CD4-positive, CD25-positive, alpha-beta regulatory T cell (primary cell): ENCODE results near the gene KPNB1. TPM values are rescaled to one million over a fixed set of nuclear protein-coding genes. Genes with fewer than 3 reads are reported as not detected.
A peak's percentile ranks its signal among the peaks of the same experiment; 100 is the strongest.

ENCODE experiments used
- ATAC-seq, 2 donors: fragments of 150-1000 bp; cut with Tn5 transposase; one replicate each; pipeline ENCODE4 v1.10.0; 2021; ENCODE audit warnings: low read depth in 2 of 2, moderate number of reproducible peaks in 2 of 2, moderate library complexity in 1 of 2
- DNase-seq, 3 donors: peaks; one replicate each; pipeline versions ENCODE4 v3.0.0 to v3.0.0-alpha.2; 2012 to 2022; ENCODE audit warnings: mixed read lengths in 1 of 3
- H3K27ac ChIP-seq: one replicate; pipeline ENCODE4 v1.7.0; 2013; ENCODE audit warnings: mild to moderate bottlenecking, low read length; ENCODE audit not compliant: insufficient read depth, poor library complexity, severe bottlenecking
- H3K27me3 ChIP-seq: one replicate; pipeline ENCODE4 v1.7.0; 2013; ENCODE audit warnings: low read length; ENCODE audit not compliant: control insufficient read depth, insufficient read depth
- H3K36me3 ChIP-seq: one replicate; pipeline ENCODE4 v1.7.0; 2013; ENCODE audit warnings: mild to moderate bottlenecking, low read length, moderate library complexity; ENCODE audit not compliant: control insufficient read depth, insufficient read depth
- H3K4me1 ChIP-seq: 2 replicates; pipeline ENCODE4 v1.7.0; 2013; ENCODE audit warnings: mild to moderate bottlenecking, low read length; ENCODE audit not compliant: insufficient read depth, control insufficient read depth, poor library complexity, severe bottlenecking
- H3K4me3 ChIP-seq: one replicate; pipeline ENCODE4 v1.7.0; 2013; ENCODE audit warnings: low read depth, mild to moderate bottlenecking, low read length, moderate library complexity
- H3K9me3 ChIP-seq, 2 experiments: 1 replicate in 1 of 2; 2 replicates in 1 of 2; pipeline ENCODE4 v1.7.0; 2013; ENCODE audit warnings: low read length in 2 of 2, mild to moderate bottlenecking in 1 of 2, moderate library complexity in 1 of 2; ENCODE audit not compliant: control insufficient read depth in 2 of 2
- H3K27ac Mint-ChIP-seq, 3 donors: one replicate each; pipeline ENCODE4 v1.8.0; 2020 to 2022; ENCODE audit warnings: mild to moderate bottlenecking in 3 of 3, mixed read lengths in 3 of 3, moderate library complexity in 2 of 3
- H3K27me3 Mint-ChIP-seq: one replicate; pipeline ENCODE4 v1.8.0; 2022; ENCODE audit warnings: mild to moderate bottlenecking, mixed read lengths
- H3K36me3 Mint-ChIP-seq: one replicate; pipeline ENCODE4 v1.8.0; 2020; ENCODE audit warnings: mixed read lengths
- H3K4me1 Mint-ChIP-seq, 4 donors: one replicate each; pipeline ENCODE4 v1.8.0; 2020 to 2022; ENCODE audit warnings: mixed read lengths in 4 of 4, mild to moderate bottlenecking in 1 of 4
- H3K4me3 Mint-ChIP-seq, 4 donors: one replicate each; pipeline ENCODE4 v1.8.0; 2020 to 2022; ENCODE audit warnings: mild to moderate bottlenecking in 4 of 4, mixed read lengths in 4 of 4, moderate library complexity in 3 of 4
- H3K9me3 Mint-ChIP-seq, 7 donors: one replicate each; pipeline ENCODE4 v1.8.0; 2020 to 2022; ENCODE audit warnings: mixed read lengths in 7 of 7, mild to moderate bottlenecking in 3 of 7, moderate library complexity in 2 of 7
- polyA plus RNA-seq, 4 donors: library from polyadenylated mRNA; unstranded; fragments of 300-500 nt; fragmentation: Illumina TruSeq; gene quantifications; one replicate each; pipeline ENCODE4 v1.2.3, GENCODE V29; 2021
- total RNA-seq: library from RNA; stranded (reverse); gene quantifications from one replicate; pipeline ENCODE4 v1.2.3, GENCODE V29; 2022

Gene KPNB1
- total and polyA plus RNA-seq, 5 donors from 2014 or later = 20.4 to 242 (median 24.7) TPM

- Mint-ChIP-seq H3K27ac (peak overlapping the region; percentile 61 to 92 (median 80)), H3K27me3 (no peaks in the 10 kb centered on the region), H3K36me3 (peaks cover 4% of the 10 kb centered on the region), H3K9me3 (peaks cover 0 to 1% (median 0%) of the 10 kb centered on the region in 7 donors), H3K4me3 (peak overlapping the region in 3 of 4 donors; percentile 34 to 83 (median 73)), H3K4me1 (peaks cover 13 to 64% (median 46%) of the 10 kb centered on the region in 4 donors)
- Histone ChIP-seq H3K27ac (no peak overlapping the region), H3K9me3 (no peaks in the 10 kb centered on the region), H3K4me3 (no peak overlapping the region), H3K36me3 (no peaks in the 10 kb centered on the region), H3K4me1 (peaks cover 63% of the 10 kb centered on the region), H3K27me3 (no peaks in the 10 kb centered on the region)
- ATAC-seq (peak; percentile 18 to 31), DNase-seq (peak in 1 of 3 donors; percentile 50)
Observed at GRCh38 chr17:47705536-47706530, 56.1 kb downstream of the KPNB1 start.

GRCh38 chr17:47707056-47707804 is 57.5 kb downstream of the KPNB1 start:
- ATAC-seq (no peak), DNase-seq (no peak)
- Mint-ChIP-seq H3K27ac (peak overlapping the region in 2 of 3 donors; percentile 61 to 92), H3K4me3 (peak overlapping the region in 2 of 4 donors; percentile 14 to 83), H3K27me3 (no peaks in the 10 kb centered on the region), H3K36me3 (peaks cover 4% of the 10 kb centered on the region), H3K9me3 (peaks cover 0 to 1% (median 0%) of the 10 kb centered on the region in 7 donors), H3K4me1 (peaks cover 13 to 53% (median 41%) of the 10 kb centered on the region in 4 donors)
- Histone ChIP-seq H3K4me1 (peaks cover 57% of the 10 kb centered on the region), H3K4me3 (no peak overlapping the region), H3K27me3 (no peaks in the 10 kb centered on the region), H3K27ac (peak overlapping the region; percentile 6), H3K36me3 (no peaks in the 10 kb centered on the region), H3K9me3 (no peaks in the 10 kb centered on the region)

DNA sequence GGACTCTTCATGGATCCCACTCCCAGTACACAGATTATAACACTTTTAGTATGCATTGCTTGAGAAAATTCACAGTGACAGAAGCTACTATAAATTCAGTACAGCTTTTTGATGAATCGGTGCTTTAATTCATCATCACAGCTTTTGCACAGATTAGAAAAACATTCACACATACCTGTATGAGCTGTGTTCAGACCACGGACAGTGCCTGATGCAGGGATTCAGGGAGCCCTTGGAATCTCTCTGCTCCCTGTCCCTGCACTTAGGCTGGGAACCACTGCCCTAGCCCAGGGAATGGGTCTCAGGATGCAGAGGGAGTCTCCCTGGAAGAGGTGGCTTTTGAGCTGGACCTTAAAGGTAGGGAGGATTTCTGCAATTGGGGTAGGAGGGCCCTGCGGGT is 58.2 kb downstream of the KPNB1 start:
- H3K27ac ChIP-seq = no peak overlapping the region
- Mint-ChIP-seq H3K4me1 (peaks cover 13 to 47% (median 38%) of the 10 kb centered on the region in 4 donors), H3K36me3 (peaks cover 4% of the 10 kb centered on the region), H3K27me3 (no peaks in the 10 kb centered on the region), H3K9me3 (peaks cover 0 to 1% (median 0%) of the 10 kb centered on the region in 7 donors), H3K4me3 (no peak overlapping the region), H3K27ac (no peak overlapping the region)
- no peaks in the 10 kb centered on the region for H3K9me3 ChIP-seq
- no peaks in the 10 kb centered on the region for H3K36me3 ChIP-seq
- ATAC-seq = no peak
- no peak overlapping the region for H3K4me3 ChIP-seq
- DNase-seq = no peak
- H3K27me3 ChIP-seq = no peaks in the 10 kb centered on the region
- H3K4me1 ChIP-seq = peaks cover 51% of the 10 kb centered on the region

- Histone ChIP-seq H3K9me3 (no peaks in the 10 kb centered on the region), H3K4me3 (no peak overlapping the region), H3K27ac (no peak overlapping the region), H3K27me3 (no peaks in the 10 kb centered on the region), H3K36me3 (no peaks in the 10 kb centered on the region), H3K4me1 (peaks cover 46% of the 10 kb centered on the region)
- peaks cover 13 to 44% (median 36%) of the 10 kb centered on the region in 4 donors for H3K4me1 Mint-ChIP-seq
- H3K27me3 Mint-ChIP-seq = no peaks in the 10 kb centered on the region
- no peak overlapping the region for H3K4me3 Mint-ChIP-seq
- ATAC-seq (no peak), DNase-seq (no peak)
- H3K9me3 Mint-ChIP-seq = peaks cover 0 to 1% (median 0%) of the 10 kb centered on the region in 7 donors
- H3K27ac Mint-ChIP-seq = no peak overlapping the region
- H3K36me3 Mint-ChIP-seq = peaks cover 4% of the 10 kb centered on the region
Observed at GRCh38 chr17:47708312-47708863, 58.7 kb downstream of the KPNB1 start.

DNA sequence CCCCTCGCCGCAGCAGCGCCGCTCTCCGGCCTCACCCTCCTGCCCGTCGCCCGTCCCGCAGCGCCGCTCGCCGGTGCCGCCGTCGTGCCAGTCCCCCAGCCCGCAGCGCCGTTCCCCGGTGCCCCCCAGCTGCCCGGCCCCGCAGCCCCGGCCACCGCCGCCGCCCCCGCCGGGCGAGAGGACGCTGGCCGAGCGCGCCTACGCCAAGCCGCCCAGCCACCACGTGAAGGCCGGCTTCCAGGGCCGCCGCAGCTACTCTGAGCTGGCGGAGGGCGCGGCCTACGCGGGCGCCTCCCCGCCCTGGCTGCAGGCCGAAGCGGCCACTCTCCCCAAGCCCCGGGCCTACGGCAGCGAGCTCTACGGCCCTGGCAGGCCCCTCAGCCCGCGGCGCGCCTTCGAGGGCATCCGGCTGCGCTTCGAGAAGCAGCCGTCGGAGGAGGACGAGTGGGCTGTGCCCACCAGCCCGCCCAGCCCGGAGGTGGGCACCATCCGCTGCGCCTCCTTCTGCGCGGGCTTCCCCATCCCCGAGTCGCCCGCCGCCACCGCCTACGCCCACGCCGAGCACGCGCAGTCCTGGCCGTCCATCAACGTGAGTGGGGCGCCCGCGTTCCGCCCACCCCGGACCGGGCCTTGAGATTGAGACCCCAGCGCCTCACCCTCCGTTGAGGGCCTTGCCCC is 59.3 kb downstream of the KPNB1 start:
- DNase-seq (no peak), ATAC-seq (no peak)
- Histone ChIP-seq H3K27ac (no peak overlapping the region), H3K9me3 (no peaks in the 10 kb centered on the region), H3K4me3 (no peak overlapping the region), H3K4me1 (peaks cover 40% of the 10 kb centered on the region), H3K36me3 (no peaks in the 10 kb centered on the region), H3K27me3 (no peaks in the 10 kb centered on the region)
- Mint-ChIP-seq H3K4me3 (no peak overlapping the region), H3K27ac (no peak overlapping the region), H3K36me3 (peaks cover 4% of the 10 kb centered on the region), H3K4me1 (peaks cover 7 to 40% (median 31%) of the 10 kb centered on the region in 4 donors), H3K27me3 (no peaks in the 10 kb centered on the region), H3K9me3 (peaks cover 0 to 1% (median 0%) of the 10 kb centered on the region in 7 donors)

- no peak for ATAC-seq
- Histone ChIP-seq H3K9me3 (no peaks in the 10 kb centered on the region), H3K36me3 (no peaks in the 10 kb centered on the region), H3K27me3 (no peaks in the 10 kb centered on the region), H3K27ac (no peak overlapping the region), H3K4me1 (peaks cover 36% of the 10 kb centered on the region), H3K4me3 (no peak overlapping the region)
- no peak overlapping the region for H3K4me3 Mint-ChIP-seq
- peaks cover 4% of the 10 kb centered on the region for H3K36me3 Mint-ChIP-seq
- no peaks in the 10 kb centered on the region for H3K27me3 Mint-ChIP-seq
- no peak for DNase-seq
- peaks cover 0 to 1% (median 0%) of the 10 kb centered on the region in 7 donors for H3K9me3 Mint-ChIP-seq
- H3K27ac Mint-ChIP-seq = no peak overlapping the region
- H3K4me1 Mint-ChIP-seq = peaks cover 7 to 40% (median 30%) of the 10 kb centered on the region in 4 donors
Observed at GRCh38 chr17:47709594-47709993, 59.9 kb downstream of the KPNB1 start.
